ENCODE data around the gene CCDC7.
"Not testable (repeated sequence)": the region's sequence is repeated elsewhere in the genome, so short reads cannot be mapped to it uniquely, and the experiment has no call there.

CCDC7 gene

GRCh38 chr10:32598022-32598421 lies 152.1 kb downstream of the CCDC7 start:
- not testable (repeated sequence) for DNase-seq

GRCh38 chr10:32600317-32600716 lies 154.4 kb downstream of the CCDC7 start:
- no peak for DNase-seq

GRCh38 chr10:32601562-32601961 lies 155.6 kb downstream of the CCDC7 start:
- not testable (repeated sequence) for DNase-seq

GRCh38 chr10:32605787-32606186 lies 159.8 kb downstream of the CCDC7 start:
- no peak for DNase-seq

- DNase-seq = not testable (repeated sequence)
These were observed 164.6 kb downstream of the CCDC7 start for GRCh38 chr10:32610543-32610942.

- no peak for DNase-seq
These were observed 170.5 kb downstream of the CCDC7 start for GRCh38 chr10:32616438-32616837.

- DNase-seq = no peak
These were observed 172.5 kb downstream of the CCDC7 start for GRCh38 chr10:32618482-32618881.

GRCh38 chr10:32621969-32622368 lies 176.0 kb downstream of the CCDC7 start:
- DNase-seq = no peak

GRCh38 chr10:32622409-32622808 lies 176.5 kb downstream of the CCDC7 start:
- DNase-seq = no peak

GRCh38 chr10:32627183-32627582 lies 181.2 kb downstream of the CCDC7 start:
- no peak for DNase-seq

GRCh38 chr10:32629910-32630309 lies 184.0 kb downstream of the CCDC7 start:
- no peak for DNase-seq

GRCh38 chr10:32646535-32646934 lies 200.6 kb downstream of the CCDC7 start:
- DNase-seq = no peak

GRCh38 chr10:32650246-32650655 lies 204.3 kb downstream of the CCDC7 start:
- no peak for DNase-seq

- not testable (repeated sequence) for DNase-seq
These were observed 211.5 kb downstream of the CCDC7 start for GRCh38 chr10:32657430-32657829.

- DNase-seq = no peak
These were observed 215.4 kb downstream of the CCDC7 start for GRCh38 chr10:32661346-32661745.

- no peak for DNase-seq
These were observed 235.0 kb downstream of the CCDC7 start for GRCh38 chr10:32680803-32681557.

- DNase-seq = no peak
These were observed 238.4 kb downstream of the CCDC7 start for GRCh38 chr10:32684291-32684690.

GRCh38 chr10:32687116-32687515 lies 241.2 kb downstream of the CCDC7 start:
- no peak for DNase-seq

- DNase-seq = no peak
These were observed 241.6 kb downstream of the CCDC7 start for GRCh38 chr10:32687546-32687945.

- DNase-seq = no peak
These were observed 246.2 kb downstream of the CCDC7 start for GRCh38 chr10:32692174-32692573.

GRCh38 chr10:32693441-32693979 lies 247.6 kb downstream of the CCDC7 start:
- DNase-seq = no peak

- not testable (repeated sequence) for DNase-seq
These were observed 253.7 kb downstream of the CCDC7 start for GRCh38 chr10:32699683-32700082.

GRCh38 chr10:32713560-32713959 lies 267.6 kb downstream of the CCDC7 start:
- DNase-seq = no peak

- DNase-seq = no peak
These were observed 285.6 kb downstream of the CCDC7 start for GRCh38 chr10:32731527-32731926.

- no peak for DNase-seq
These were observed 293.0 kb downstream of the CCDC7 start for GRCh38 chr10:32738958-32739357.

Measured in bone marrow (tissue), 2 donors.